ENCODE data around the gene OR52L1.
"Not testable (repeated sequence)": the region's sequence is repeated elsewhere in the genome, so short reads cannot be mapped to it uniquely, and the experiment has no call there.

OR52L1 gene

GRCh38 chr11:5960704-5961320 lies 26.0 kb downstream of the OR52L1 start:
- H3K4me3 ChIP-seq (ENCODE audit: low read depth, low read length); POLR2A ChIA-PET; H3K36me3 ChIP-seq (ENCODE audit: control insufficient read depth in 2 of 2, insufficient read depth in 1 of 2, low read length in 2 of 2); H3K27ac ChIP-seq (ENCODE audit: extremely low read depth, low read depth, low read length); H3K4me1 ChIP-seq (ENCODE audit: control insufficient read depth, insufficient read depth, low read length); H3K9me3 ChIP-seq (ENCODE audit: control insufficient read depth, insufficient read depth, low read depth, low read length); CTCF ChIA-PET: not testable (repeated sequence)

GRCh38 chr11:5955586-5955985 lies 31.2 kb downstream of the OR52L1 start:
- no peaks in the 10 kb centered on the region for H3K9me3 ChIP-seq (ENCODE audit: control insufficient read depth, insufficient read depth, low read depth, low read length)
- H3K4me1 ChIP-seq (ENCODE audit: control insufficient read depth, insufficient read depth, low read length): no peaks in the 10 kb centered on the region
- H3K27ac ChIP-seq (ENCODE audit: extremely low read depth, low read depth, low read length): no peak overlapping the region
- ChIA-PET CTCF (interaction anchor here (0.6 kb wide), 1 partner anchor 1404 kb away, joined by 3 read pairs; no protein-coding TSS in a partner anchor), POLR2A (no interaction called here)
- no peak for TF ChIP-seq ZNF335 (tag by site-specific recombination; conservative IDR thresholded peaks at IDR 0.05)
- no peak for TF ChIP-seq ZNF621 (tag by site-specific recombination; IDR thresholded peaks at IDR 0.05)
- TF ChIP-seq ZNF555 (tag by site-specific recombination; conservative IDR thresholded peaks at IDR 0.05): no peak
- TF ChIP-seq ZNF837 (tag by site-specific recombination; IDR thresholded peaks at IDR 0.05): no peak
- no peak for TF ChIP-seq ZBTB21 (tag by site-specific recombination; IDR thresholded peaks at IDR 0.05)
- TF ChIP-seq SP3 (tag by site-specific recombination; IDR thresholded peaks at IDR 0.05): no peak
- no peak for TF ChIP-seq ZNF76 (tag by site-specific recombination; IDR thresholded peaks at IDR 0.05; ENCODE audit: borderline replicate concordance, low read depth)
- no peaks in the 10 kb centered on the region for H3K36me3 ChIP-seq (ENCODE audit: control insufficient read depth in 2 of 2, insufficient read depth in 1 of 2, low read length in 2 of 2)
- no peak overlapping the region for H3K4me3 ChIP-seq (ENCODE audit: low read depth, low read length)

GRCh38 chr11:5941951-5942350 lies 44.8 kb downstream of the OR52L1 start, which contains the start of gene OR56A3:
TSS of gene OR56A3 (plus strand) at chr11:5942251. CDS start at chr11:5947347, 5,096 bp downstream.
- CTCF ChIA-PET: no interaction called here
- H3K9me3 ChIP-seq (ENCODE audit: control insufficient read depth, insufficient read depth, low read depth, low read length): no peaks in the 10 kb centered on the region
- no peaks in the 10 kb centered on the region for H3K36me3 ChIP-seq (ENCODE audit: control insufficient read depth in 2 of 2, insufficient read depth in 1 of 2, low read length in 2 of 2)
- no peak within 1 kb of the TSS for H3K4me3 ChIP-seq (ENCODE audit: low read depth, low read length)
- TF ChIP-seq ZNF488 (tag by site-specific recombination; IDR thresholded peaks at IDR 0.05) (no peak), ZNF112 (tag by site-specific recombination; IDR thresholded peaks at IDR 0.05) (no peak), ZNF596 (tag by site-specific recombination; IDR thresholded peaks at IDR 0.05) (no peak)
- POLR2A ChIA-PET: no interaction called here
- H3K4me1 ChIP-seq (ENCODE audit: control insufficient read depth, insufficient read depth, low read length): no peaks in the 10 kb centered on the region
- no peak within 1 kb of the TSS for H3K27ac ChIP-seq (ENCODE audit: extremely low read depth, low read depth, low read length)

- no peaks in the 10 kb centered on the region for H3K4me1 ChIP-seq (ENCODE audit: control insufficient read depth, insufficient read depth, low read length)
- ChIA-PET CTCF (no interaction called here), POLR2A (no interaction called here)
- H3K4me3 ChIP-seq (ENCODE audit: low read depth, low read length): no peak overlapping the region
- H3K27ac ChIP-seq (ENCODE audit: extremely low read depth, low read depth, low read length): no peak overlapping the region
- no peaks in the 10 kb centered on the region for H3K36me3 ChIP-seq (ENCODE audit: control insufficient read depth in 2 of 2, insufficient read depth in 1 of 2, low read length in 2 of 2)
- H3K9me3 ChIP-seq (ENCODE audit: control insufficient read depth, insufficient read depth, low read depth, low read length): no peaks in the 10 kb centered on the region
- TF ChIP-seq ZNF23 (tag by site-specific recombination; IDR thresholded peaks at IDR 0.05; ENCODE audit: borderline replicate concordance): no peak
- TF ChIP-seq ZNF341 (tag by site-specific recombination; IDR thresholded peaks at IDR 0.05; ENCODE audit: low read depth): no peak
- no peak for TF ChIP-seq ZNF174 (tag by site-specific recombination; IDR thresholded peaks at IDR 0.05)
Measured at GRCh38 chr11:5940748-5941147, 46.0 kb downstream of the OR52L1 start.

GRCh38 chr11:5938603-5938965 lies 48.2 kb downstream of the OR52L1 start:
- Histone ChIP-seq H3K4me1 (ENCODE audit: control insufficient read depth, insufficient read depth, low read length) (no peaks in the 10 kb centered on the region), H3K4me3 (ENCODE audit: low read depth, low read length) (no peak overlapping the region), H3K9me3 (ENCODE audit: control insufficient read depth, insufficient read depth, low read depth, low read length) (no peaks in the 10 kb centered on the region), H3K27ac (ENCODE audit: extremely low read depth, low read depth, low read length) (no peak overlapping the region), H3K36me3 (ENCODE audit: control insufficient read depth in 2 of 2, insufficient read depth in 1 of 2, low read length in 2 of 2) (no peaks in the 10 kb centered on the region)
- CTCF ChIA-PET: no interaction called here
- POLR2A ChIA-PET: no interaction called here
- no peak for TF ChIP-seq MEIS1 (CRISPR knock-in tag; IDR thresholded peaks at IDR 0.05; ENCODE audit: borderline replicate concordance)
- TF ChIP-seq ZNF654 (tag by site-specific recombination; IDR thresholded peaks at IDR 0.05; ENCODE audit: low read depth): no peak
- TF ChIP-seq ZNF184 (tag by site-specific recombination; IDR thresholded peaks at IDR 0.05): no peak
- no peak for TF ChIP-seq ZNF776 (tag by site-specific recombination; IDR thresholded peaks at IDR 0.05; ENCODE audit: borderline replicate concordance)
- TF ChIP-seq ZNF121 (tag by site-specific recombination; IDR thresholded peaks at IDR 0.05): no peak
- TF ChIP-seq ZNF140 (tag by site-specific recombination; IDR thresholded peaks at IDR 0.05): no peak
- no peak for TF ChIP-seq ZSCAN30 (tag by site-specific recombination; IDR thresholded peaks at IDR 0.05)
- TF ChIP-seq ZSCAN4 (tag by site-specific recombination; IDR thresholded peaks at IDR 0.05): no peak
- no peak for TF ChIP-seq HOXC10 (CRISPR knock-in tag; IDR thresholded peaks at IDR 0.05)
- no peak for TF ChIP-seq ZSCAN18 (tag by site-specific recombination; IDR thresholded peaks at IDR 0.05)

All from HEK293 (cell line).